Measurements from ENCODE around the gene AASDH.

The AASDH gene

GRCh38 chr4:56425518-56425917, 38.2 kb upstream of the AASDH start:
- TF ChIP-seq CTCF (IDR thresholded peaks at IDR 0.05) = no peak

GRCh38 chr4:56424697-56425514, 37.6 kb upstream of the AASDH start:
- peak; percentile 67 for TF ChIP-seq CTCF (IDR thresholded peaks at IDR 0.05)

- TF ChIP-seq CTCF (IDR thresholded peaks at IDR 0.05) = no peak
Measured at GRCh38 chr4:56424176-56424575, 36.9 kb upstream of the AASDH start.

- no peak for TF ChIP-seq CTCF (IDR thresholded peaks at IDR 0.05)
Measured at GRCh38 chr4:56417396-56417795, 30.1 kb upstream of the AASDH start.

GRCh38 chr4:56416349-56416748, 29.1 kb upstream of the AASDH start:
- TF ChIP-seq CTCF (IDR thresholded peaks at IDR 0.05) = no peak

GRCh38 chr4:56414135-56414670, 26.9 kb upstream of the AASDH start:
- no peak for TF ChIP-seq CTCF (IDR thresholded peaks at IDR 0.05)

GRCh38 chr4:56410247-56411062, 23.2 kb upstream of the AASDH start:
- TF ChIP-seq CTCF (IDR thresholded peaks at IDR 0.05) = no peak

All from LNCAP (cell line).